Adipocyte (in vitro differentiated cells): ENCODE measurements around the gene KIAA0513.

ENCODE experiments used
- DNase-seq: peaks from one replicate; pipeline ENCODE4 v3.0.0-alpha.2; 2015; ENCODE audit warnings: low read depth
- H3K27me3 ChIP-seq: replicated peaks from 2 replicates; pipeline ENCODE4 v1.7.0; 2013; ENCODE audit warnings: mild to moderate bottlenecking, low read length, moderate library complexity; ENCODE audit not compliant: control insufficient read depth, insufficient read depth
- H3K36me3 ChIP-seq: 2 replicates; pipeline ENCODE4 v1.7.0; 2013; ENCODE audit warnings: low read length, mild to moderate bottlenecking, moderate library complexity; ENCODE audit not compliant: control insufficient read depth, insufficient read depth, severe bottlenecking
- H3K4me1 ChIP-seq: 2 replicates; pipeline ENCODE4 v1.7.0; 2013; ENCODE audit warnings: mild to moderate bottlenecking, low read length, moderate library complexity; ENCODE audit not compliant: control insufficient read depth, insufficient read depth
- H3K4me3 ChIP-seq: 2 replicates; pipeline ENCODE4 v1.7.0; 2013; ENCODE audit warnings: mild to moderate bottlenecking, low read length, moderate library complexity
- H3K9ac ChIP-seq: 2 replicates; pipeline ENCODE4 v1.7.0; 2013; ENCODE audit warnings: mild to moderate bottlenecking, low read length, moderate library complexity
- H3K9me3 ChIP-seq: 2 replicates; pipeline ENCODE4 v1.7.0; 2013; ENCODE audit warnings: mild to moderate bottlenecking, low read length, moderate library complexity; ENCODE audit not compliant: control insufficient read depth

KIAA0513 gene

DNA sequence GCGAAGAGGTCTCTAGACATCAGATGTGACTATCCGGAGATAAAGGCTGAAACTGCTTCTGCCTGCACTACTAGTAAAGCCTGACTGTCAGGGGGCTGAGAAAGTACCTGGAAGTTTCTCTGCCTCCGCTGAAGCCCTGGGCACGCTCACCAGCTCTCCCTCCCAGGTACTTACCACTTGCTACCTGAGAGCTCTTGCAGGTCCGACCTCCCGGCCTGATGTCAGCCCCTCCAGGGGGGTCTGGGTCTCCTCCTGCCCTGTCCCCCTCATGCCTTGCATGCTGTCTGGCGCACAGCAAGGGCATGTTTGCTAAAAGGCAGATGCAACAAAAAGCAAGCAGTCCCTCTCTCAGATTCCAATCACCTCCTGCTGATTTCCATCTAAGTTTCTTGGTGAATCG lies 33.7 kb upstream of the KIAA0513 start:
- peaks cover 37% of the 10 kb centered on the region for H3K4me1 ChIP-seq
- no peaks in the 10 kb centered on the region for H3K9me3 ChIP-seq
- no peaks in the 10 kb centered on the region for H3K27me3 ChIP-seq
- H3K4me3 ChIP-seq, result peak overlapping the region; percentile 39
- H3K36me3 ChIP-seq, result peaks cover 36% of the 10 kb centered on the region
- peak overlapping the region; percentile 85 for H3K9ac ChIP-seq
- DNase-seq, result no peak

DNA sequence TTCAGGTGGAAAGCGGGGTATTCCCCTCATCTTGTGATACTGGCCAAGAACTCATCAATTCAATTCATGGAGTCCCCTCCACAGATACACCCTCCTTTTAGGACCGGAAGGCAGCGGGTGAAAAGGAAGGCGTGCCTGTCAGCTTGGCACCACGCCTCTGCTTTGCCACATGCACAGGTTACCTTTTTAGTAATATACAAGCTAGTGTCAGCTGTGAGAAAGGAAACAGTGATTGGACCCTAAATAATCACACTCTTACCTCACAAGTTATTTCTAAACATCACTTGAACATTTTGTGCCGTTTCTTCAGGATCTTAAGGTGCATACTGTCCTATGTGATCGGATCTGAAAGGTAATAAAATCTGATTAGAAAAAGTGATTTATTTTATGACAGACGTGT lies 31.9 kb upstream of the KIAA0513 start:
- Histone ChIP-seq H3K36me3 (peaks cover 24% of the 10 kb centered on the region), H3K9ac (no peak overlapping the region), H3K4me3 (no peak overlapping the region), H3K27me3 (no peaks in the 10 kb centered on the region), H3K4me1 (peaks cover 45% of the 10 kb centered on the region), H3K9me3 (no peaks in the 10 kb centered on the region)
- no peak for DNase-seq

DNA sequence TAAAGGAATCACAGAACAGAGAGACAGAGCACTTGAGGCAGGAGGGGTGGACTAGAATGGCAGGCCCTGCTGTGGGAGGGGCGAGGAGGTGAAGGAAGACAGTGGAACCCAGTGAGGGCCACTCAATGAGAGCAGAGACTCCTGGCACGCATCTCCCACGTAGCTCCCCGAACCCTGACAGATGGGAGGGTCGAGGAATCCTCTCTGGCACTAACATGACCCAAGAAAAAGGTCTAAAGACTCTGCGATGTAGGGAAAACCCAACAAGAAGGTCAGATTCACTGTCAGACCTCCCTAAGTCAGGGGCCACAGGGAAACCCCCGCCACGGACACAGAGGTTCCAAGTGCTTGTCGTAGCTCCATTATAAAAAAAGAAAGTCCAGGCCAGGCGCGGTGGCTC lies 31.2 kb upstream of the KIAA0513 start:
- no peak for DNase-seq
- Histone ChIP-seq H3K4me1 (peaks cover 48% of the 10 kb centered on the region), H3K9me3 (no peaks in the 10 kb centered on the region), H3K4me3 (no peak overlapping the region), H3K27me3 (no peaks in the 10 kb centered on the region), H3K36me3 (peaks cover 20% of the 10 kb centered on the region), H3K9ac (no peak overlapping the region)

DNA sequence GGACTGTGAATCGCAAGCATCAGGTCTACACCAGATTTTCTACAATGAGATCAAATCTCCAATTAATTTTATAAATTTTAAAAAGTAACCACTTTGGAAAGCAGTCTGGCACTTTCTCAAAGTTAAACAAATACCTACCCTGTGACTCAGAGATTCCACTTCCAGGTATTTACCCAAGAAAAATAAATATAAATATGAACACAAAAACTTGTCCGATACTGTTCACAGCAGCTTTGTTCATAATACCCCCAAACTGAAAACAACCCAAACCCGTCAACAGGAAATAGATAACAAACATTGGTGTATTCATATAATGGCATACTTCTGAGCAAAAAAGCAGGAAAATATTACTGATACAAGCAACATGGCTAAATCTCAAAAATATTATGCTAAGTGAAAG lies 28.4 kb upstream of the KIAA0513 start:
- peaks cover 54% of the 10 kb centered on the region for H3K4me1 ChIP-seq
- no peaks in the 10 kb centered on the region for H3K9me3 ChIP-seq
- peaks cover 13% of the 10 kb centered on the region for H3K36me3 ChIP-seq
- no peak overlapping the region for H3K9ac ChIP-seq
- no peak overlapping the region for H3K4me3 ChIP-seq
- no peaks in the 10 kb centered on the region for H3K27me3 ChIP-seq
- peak; percentile 54 for DNase-seq

DNA sequence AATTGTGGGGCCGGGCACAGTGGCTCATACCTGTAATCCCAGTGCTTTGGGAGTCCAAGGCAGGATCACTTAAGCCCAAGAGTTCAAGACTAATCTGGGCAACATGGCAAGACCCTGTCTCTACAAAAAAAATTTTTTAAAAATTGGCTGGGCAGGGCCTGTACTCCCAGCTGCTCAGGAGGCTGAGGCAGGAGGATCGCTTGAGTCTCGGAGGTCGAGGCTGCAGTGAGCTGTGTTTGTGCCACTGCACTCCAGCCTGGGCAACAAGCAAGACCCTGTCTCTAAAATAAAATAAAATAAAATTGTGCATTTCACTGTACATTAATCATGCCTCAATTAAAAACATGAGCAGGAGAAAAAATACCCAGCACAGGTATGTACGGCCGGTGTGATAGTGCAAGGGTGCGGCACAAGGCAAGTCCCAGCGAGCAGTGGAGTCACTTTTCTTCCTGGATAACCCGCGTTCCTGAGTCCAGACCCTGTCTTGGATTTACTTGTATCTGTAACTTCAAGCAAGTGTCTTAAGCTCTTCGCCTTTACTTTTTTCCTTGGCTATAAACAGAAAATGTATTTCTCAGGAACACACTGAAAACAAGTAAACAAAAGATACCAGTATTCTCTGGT lies 27.6 kb upstream of the KIAA0513 start:
- Histone ChIP-seq H3K36me3 (peaks cover 11% of the 10 kb centered on the region), H3K9me3 (no peaks in the 10 kb centered on the region), H3K27me3 (no peaks in the 10 kb centered on the region), H3K9ac (peak overlapping the region; percentile 11), H3K4me1 (peaks cover 53% of the 10 kb centered on the region), H3K4me3 (no peak overlapping the region)
- no peak for DNase-seq

DNA sequence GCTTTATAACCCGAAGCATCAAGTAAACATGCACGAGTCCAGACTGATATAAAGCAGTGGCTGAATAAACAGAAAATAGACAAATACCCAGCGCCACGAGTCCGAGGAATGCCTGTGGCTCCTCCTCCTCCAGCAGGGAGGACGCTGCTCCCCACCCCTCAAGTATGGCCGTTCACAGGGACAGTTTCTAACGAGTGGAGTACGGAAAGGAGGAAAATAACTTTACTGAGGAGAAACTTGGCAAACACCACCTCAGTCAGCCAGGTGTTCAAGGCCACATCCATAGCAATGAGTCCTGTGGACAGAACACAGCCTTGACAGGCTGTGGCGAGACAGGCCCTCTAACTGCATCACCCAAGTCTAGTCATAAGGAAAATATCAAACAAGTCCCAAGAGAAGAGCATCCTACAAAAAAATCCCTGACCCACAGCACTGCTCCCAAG lies 25.5 kb upstream of the KIAA0513 start:
- Histone ChIP-seq H3K4me1 (peaks cover 61% of the 10 kb centered on the region), H3K4me3 (peak overlapping the region; percentile 67), H3K9me3 (no peaks in the 10 kb centered on the region), H3K9ac (peak overlapping the region; percentile 80), H3K36me3 (peaks cover 5% of the 10 kb centered on the region), H3K27me3 (no peaks in the 10 kb centered on the region)
- no peak for DNase-seq

DNA sequence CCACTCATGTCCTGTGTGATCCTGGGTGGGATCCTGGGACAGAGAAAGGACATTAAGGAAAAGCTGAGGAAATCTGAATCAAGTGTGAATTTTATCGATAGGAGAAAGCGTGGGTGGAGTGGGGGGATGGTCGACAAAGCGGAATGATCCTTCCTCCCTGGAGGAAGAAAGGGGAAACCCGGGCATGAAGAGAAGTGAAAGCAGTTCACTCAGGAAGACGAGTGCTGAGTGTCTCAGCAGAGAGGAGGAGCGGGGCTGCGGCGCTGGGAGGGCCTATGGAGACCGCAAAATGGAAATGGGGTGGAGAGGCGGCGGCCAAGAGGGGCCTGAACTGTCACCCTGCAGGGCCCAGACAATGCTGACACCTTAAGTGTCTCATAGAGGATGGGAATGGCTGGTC lies 25.0 kb upstream of the KIAA0513 start:
- Histone ChIP-seq H3K36me3 (peaks cover 5% of the 10 kb centered on the region), H3K4me1 (peaks cover 61% of the 10 kb centered on the region), H3K27me3 (no peaks in the 10 kb centered on the region), H3K4me3 (peak overlapping the region; percentile 67), H3K9me3 (no peaks in the 10 kb centered on the region), H3K9ac (peak overlapping the region; percentile 80)
- no peak for DNase-seq

DNA sequence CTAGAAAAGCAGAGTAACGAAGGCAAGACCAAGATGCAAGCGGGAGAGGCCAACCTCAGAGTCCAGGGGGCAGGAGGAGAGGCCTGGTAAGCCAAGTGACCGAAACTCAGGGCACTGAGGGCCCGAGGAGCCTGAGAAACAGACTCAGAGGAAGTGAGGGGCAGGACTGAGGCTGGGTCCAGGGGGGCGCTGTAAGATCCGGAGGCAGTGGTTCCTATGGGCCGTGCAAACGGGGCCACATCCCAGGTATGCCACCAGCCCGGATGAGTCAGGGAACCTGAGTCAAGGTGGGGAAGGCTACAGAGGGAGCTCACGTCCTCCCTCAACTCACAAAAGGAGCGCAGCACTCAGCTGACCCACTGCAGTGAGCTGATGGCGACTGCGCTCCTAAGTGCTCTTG lies 24.5 kb upstream of the KIAA0513 start:
- Histone ChIP-seq H3K4me3 (peak overlapping the region; percentile 67), H3K36me3 (peaks cover 5% of the 10 kb centered on the region), H3K27me3 (no peaks in the 10 kb centered on the region), H3K9me3 (no peaks in the 10 kb centered on the region), H3K4me1 (peaks cover 61% of the 10 kb centered on the region), H3K9ac (peak overlapping the region; percentile 80)
- DNase-seq, result no peak

DNA sequence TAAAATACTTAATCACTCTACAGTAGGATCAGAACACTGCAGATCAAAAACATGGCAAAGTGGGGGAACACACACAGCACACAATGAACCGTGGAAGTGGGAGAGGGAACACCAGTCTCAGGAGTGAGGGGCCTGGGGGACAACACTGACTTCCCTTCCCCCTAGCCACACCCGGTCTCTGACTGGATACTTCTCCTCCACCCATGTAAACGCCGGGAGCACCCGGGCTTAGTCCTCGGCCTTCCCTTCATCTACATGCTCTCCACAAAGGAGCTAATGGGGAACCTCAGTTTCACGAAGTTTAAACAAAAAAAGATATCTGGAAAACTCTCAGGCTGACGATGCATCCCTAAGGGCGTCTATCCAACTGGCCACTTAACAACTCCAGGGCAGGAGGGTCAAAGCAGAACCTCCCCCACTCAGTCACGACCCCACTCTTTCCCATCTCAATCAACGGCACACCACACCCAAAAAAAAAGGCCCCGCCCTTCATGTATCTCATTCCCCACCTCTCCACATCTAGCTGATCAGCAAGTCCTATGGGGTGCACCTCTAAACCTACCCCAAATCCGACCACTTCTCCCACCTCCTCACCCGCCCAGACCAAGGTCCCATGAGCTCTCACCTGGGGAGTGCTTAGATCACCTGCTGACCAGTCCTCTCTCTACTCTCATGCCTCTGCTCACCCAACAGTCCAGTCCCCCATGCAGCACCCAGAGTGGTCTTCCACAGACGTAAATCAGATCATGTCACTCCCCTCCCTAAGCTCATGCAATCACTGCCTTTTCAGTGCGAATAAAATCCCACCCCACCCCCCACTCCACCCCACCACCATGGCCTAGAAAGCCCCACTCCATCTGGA lies 23.6 kb upstream of the KIAA0513 start:
- no peak for DNase-seq
- H3K4me1 ChIP-seq, result peaks cover 65% of the 10 kb centered on the region
- peaks cover 5% of the 10 kb centered on the region for H3K36me3 ChIP-seq
- H3K9ac ChIP-seq, result peak overlapping the region; percentile 80
- no peaks in the 10 kb centered on the region for H3K27me3 ChIP-seq
- H3K4me3 ChIP-seq, result peak overlapping the region; percentile 67
- no peaks in the 10 kb centered on the region for H3K9me3 ChIP-seq

DNA sequence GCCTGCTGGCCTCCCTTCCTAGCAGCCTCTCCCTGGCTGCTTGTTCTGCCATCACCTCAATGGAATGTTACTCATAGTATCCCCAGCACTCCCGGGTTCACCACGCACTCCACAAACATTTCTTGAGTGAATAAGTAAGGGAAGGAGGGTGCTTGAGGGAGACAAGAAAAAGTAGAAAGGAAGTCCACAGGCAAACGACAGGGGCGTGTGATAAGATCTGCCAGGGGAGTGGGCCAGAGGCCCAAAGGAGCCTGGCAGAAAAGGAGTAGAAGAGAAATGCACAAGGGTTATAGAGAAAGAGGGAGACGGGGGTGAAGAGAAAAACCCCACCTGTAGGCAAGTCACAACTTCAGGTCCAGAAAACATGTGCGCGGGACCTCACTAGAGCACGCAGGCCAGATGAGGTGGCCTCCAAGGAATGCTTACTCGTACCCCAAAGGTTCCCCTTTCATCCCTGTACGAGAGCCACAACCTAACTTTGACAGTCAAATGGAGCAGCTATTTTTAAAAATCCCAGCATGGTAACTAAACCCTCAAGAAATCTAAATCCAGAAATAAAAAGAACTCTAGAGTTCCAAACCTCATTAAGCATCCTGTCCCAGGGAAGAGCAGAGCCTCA lies 22.9 kb upstream of the KIAA0513 start:
- Histone ChIP-seq H3K4me3 (peak overlapping the region; percentile 40), H3K9ac (peak overlapping the region; percentile 80), H3K4me1 (peaks cover 62% of the 10 kb centered on the region), H3K36me3 (peaks cover 2% of the 10 kb centered on the region), H3K9me3 (no peaks in the 10 kb centered on the region), H3K27me3 (no peaks in the 10 kb centered on the region)
- peak; percentile 83 for DNase-seq

DNA sequence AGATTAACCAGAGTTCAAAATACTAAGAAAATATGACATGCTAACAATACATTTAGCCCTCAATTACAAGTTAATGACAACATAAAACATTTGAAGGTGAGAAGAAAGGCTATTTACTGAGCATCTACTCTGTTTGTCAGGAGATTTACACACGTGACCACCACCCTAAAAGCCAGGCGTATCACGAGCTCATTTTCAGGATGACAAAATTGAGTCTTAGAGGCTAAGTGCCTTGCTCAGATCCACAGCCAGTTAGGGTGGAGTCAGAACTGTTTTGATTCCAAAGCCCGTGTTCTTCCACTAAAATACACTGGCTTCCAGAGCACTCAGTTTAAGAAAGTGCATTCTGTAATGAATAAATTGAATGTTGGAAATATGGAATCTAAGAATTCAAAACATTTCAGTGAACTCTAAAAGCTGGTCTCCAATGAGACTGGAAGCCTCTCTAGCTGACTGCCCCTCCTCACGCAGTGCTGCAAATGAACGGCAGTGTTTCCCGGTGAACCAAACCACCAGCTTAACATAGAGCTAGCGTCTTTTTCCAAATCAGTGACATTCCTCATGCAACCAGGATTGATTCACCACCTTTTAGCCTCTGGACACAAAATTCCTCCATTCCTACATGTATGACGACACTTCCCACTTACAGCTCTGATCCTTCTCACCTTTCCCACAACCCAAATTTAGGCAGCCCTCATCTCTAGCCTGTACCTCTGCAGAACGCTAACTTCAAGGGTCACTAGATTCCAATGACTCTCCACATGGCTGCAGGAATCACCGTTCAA lies 22.1 kb upstream of the KIAA0513 start:
- Histone ChIP-seq H3K4me1 (peaks cover 66% of the 10 kb centered on the region), H3K9me3 (no peaks in the 10 kb centered on the region), H3K27me3 (no peaks in the 10 kb centered on the region), H3K36me3 (no peaks in the 10 kb centered on the region), H3K9ac (peak overlapping the region; percentile 80), H3K4me3 (peak overlapping the region; percentile 40)
- DNase-seq, result peak; percentile 77
